Prostate gland (tissue), 2 donors: ENCODE results near the gene SMAGP.

Experiments
- POLR2AphosphoS5 ChIP-seq: sonication (generic); formaldehyde crosslinking; IDR thresholded peaks from one replicate; pipeline ENCODE4 v1.6.1; 2017; ENCODE audit warnings: antibody characterized with exemption
- TF ChIP-seq, protein P1 (sequence below), 4 experiments: fragments of 200-600 bp in 2 of 4; fragments of 450-650 bp in 2 of 4; sonication (generic) in 2 of 4; IDR thresholded peaks; 1 replicate in 3 of 4; 2 replicates in 1 of 4; pipeline ENCODE4 v1.5.1; 2016 to 2019; ENCODE audit warnings: antibody characterized with exemption in 4 of 4, mild to moderate bottlenecking in 2 of 4, moderate library complexity in 2 of 4

GRCh38 chr12:51224625-51225024 lies 45.6 kb downstream of the SMAGP start:
- TF ChIP-seq, protein P1, sequence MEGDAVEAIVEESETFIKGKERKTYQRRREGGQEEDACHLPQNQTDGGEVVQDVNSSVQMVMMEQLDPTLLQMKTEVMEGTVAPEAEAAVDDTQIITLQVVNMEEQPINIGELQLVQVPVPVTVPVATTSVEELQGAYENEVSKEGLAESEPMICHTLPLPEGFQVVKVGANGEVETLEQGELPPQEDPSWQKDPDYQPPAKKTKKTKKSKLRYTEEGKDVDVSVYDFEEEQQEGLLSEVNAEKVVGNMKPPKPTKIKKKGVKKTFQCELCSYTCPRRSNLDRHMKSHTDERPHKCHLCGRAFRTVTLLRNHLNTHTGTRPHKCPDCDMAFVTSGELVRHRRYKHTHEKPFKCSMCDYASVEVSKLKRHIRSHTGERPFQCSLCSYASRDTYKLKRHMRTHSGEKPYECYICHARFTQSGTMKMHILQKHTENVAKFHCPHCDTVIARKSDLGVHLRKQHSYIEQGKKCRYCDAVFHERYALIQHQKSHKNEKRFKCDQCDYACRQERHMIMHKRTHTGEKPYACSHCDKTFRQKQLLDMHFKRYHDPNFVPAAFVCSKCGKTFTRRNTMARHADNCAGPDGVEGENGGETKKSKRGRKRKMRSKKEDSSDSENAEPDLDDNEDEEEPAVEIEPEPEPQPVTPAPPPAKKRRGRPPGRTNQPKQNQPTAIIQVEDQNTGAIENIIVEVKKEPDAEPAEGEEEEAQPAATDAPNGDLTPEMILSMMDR (IDR thresholded peaks at IDR 0.05) = no peak
- TF ChIP-seq POLR2AphosphoS5 = no peak
